ENCODE data around the gene MYL1.

The MYL1 gene

GRCh38 chr2:210264282-210264681 lies 50.7 kb downstream of the MYL1 start:
- no peak for DNase-seq

GRCh38 chr2:210263841-210264240 lies 51.1 kb downstream of the MYL1 start:
- no peak for DNase-seq

- no peak for DNase-seq
Measured at GRCh38 chr2:210262036-210262435, 52.9 kb downstream of the MYL1 start.

- DNase-seq, result no peak
Measured at GRCh38 chr2:210259687-210260086, 55.3 kb downstream of the MYL1 start.

- DNase-seq, result no peak
Measured at GRCh38 chr2:210252699-210253606, 62.0 kb downstream of the MYL1 start.

GRCh38 chr2:210250622-210251021 lies 64.4 kb downstream of the MYL1 start:
- DNase-seq, result no peak
